Inferior parietal cortex (tissue), 1 donor: Measurements from ENCODE around the gene MROH2B.

Experiments
- DNase-seq: peaks from one replicate; pipeline ENCODE4 v3.0.0-alpha.2; 2016; ENCODE audit errors: extremely low spot score

MROH2B gene

GRCh38 chr5:40972434-40972833, 98.7 kb downstream of the MROH2B start:
- no peak for DNase-seq

GRCh38 chr5:40962207-40962955, 108.8 kb downstream of the MROH2B start:
- DNase-seq = no peak

- DNase-seq = no peak
Observed at GRCh38 chr5:40960037-40960436, 111.1 kb downstream of the MROH2B start.

- DNase-seq = no peak
Observed at GRCh38 chr5:40958811-40959210, 112.3 kb downstream of the MROH2B start.

GRCh38 chr5:40957048-40957447, 114.1 kb downstream of the MROH2B start:
- no peak for DNase-seq

GRCh38 chr5:40955313-40955712, 115.8 kb downstream of the MROH2B start:
- DNase-seq = no peak
